Tibial nerve (tissue), 4 donors: ENCODE measurements around the gene SPATS2L. TPM values are rescaled to one million over a fixed set of nuclear protein-coding genes. Genes with fewer than 3 reads are reported as not detected.

Source experiments
- DNase-seq, 2 donors: peaks; one replicate each; pipeline ENCODE4 v3.0.0-alpha.2; 2019; ENCODE audit warnings: low spot score in 2 of 2
- H3K27ac ChIP-seq, 4 donors: fragments of 200-600 bp; sonication (generic) in 3 of 4; one replicate each; pipeline ENCODE4 v1.5.1; 2017 to 2019; ENCODE audit warnings: mild to moderate bottlenecking in 1 of 4
- H3K27me3 ChIP-seq, 2 donors: fragments of 200-600 bp; sonication (generic) in 1 of 2; one replicate each; pipeline versions ENCODE4 v1.5.1 to v1.6.0; 2017 to 2019
- H3K36me3 ChIP-seq, 3 donors: fragments of 200-600 bp; sonication (generic); one replicate each; pipeline ENCODE4 v1.5.1; 2018 to 2019
- H3K4me1 ChIP-seq, 4 donors: fragments of 200-600 bp; sonication (generic) in 3 of 4; one replicate each; pipeline ENCODE4 v1.5.1; 2017 to 2019
- H3K4me3 ChIP-seq, 4 donors: fragments of 200-600 bp; sonication (generic) in 3 of 4; one replicate each; pipeline ENCODE4 v1.5.1; 2017 to 2019; ENCODE audit warnings: mild to moderate bottlenecking in 1 of 4, moderate library complexity in 1 of 4
- H3K9me3 ChIP-seq, 4 donors: fragments of 200-600 bp; sonication (generic) in 3 of 4; one replicate each; pipeline ENCODE4 v1.5.1; 2017 to 2019
- CTCF ChIP-seq, 5 experiments: fragments of 200-600 bp in 3 of 5; fragments of 450-650 bp in 2 of 5; sonication (generic) in 3 of 5; IDR thresholded peaks; one replicate each; pipeline ENCODE4 v1.5.1; 2016 to 2019; ENCODE audit warnings: antibody characterized with exemption in 5 of 5, mild to moderate bottlenecking in 3 of 5, moderate library complexity in 2 of 5
- EP300 ChIP-seq, 2 donors: sonication (generic); formaldehyde crosslinking; IDR thresholded peaks; one replicate each; pipeline ENCODE4 v1.6.1; 2017; ENCODE audit warnings: antibody characterized with exemption in 2 of 2, mild to moderate bottlenecking in 1 of 2
- POLR2A ChIP-seq, 2 donors: fragments of 450-650 bp; IDR thresholded peaks; one replicate each; pipeline ENCODE4 v1.6.1; 2017; ENCODE audit warnings: antibody characterized with exemption in 2 of 2, mild to moderate bottlenecking in 2 of 2, moderate library complexity in 2 of 2
- WGBS, 2 donors: methylation state at CpG; one replicate each; pipeline ENCODE4 v1.1.5; 2018; 5-methylcytosine and 5-hydroxymethylcytosine counted together
- total RNA-seq, 4 donors: library from RNA; depleted of rRNA; stranded (reverse); fragments of >200 nt; gene quantifications; one replicate each; pipeline ENCODE4 v1.1.0, GENCODE V29; 2016

SPATS2L gene
- total RNA-seq, 4 donors from 2014 or later = 50.9 to 74.1 (median 57.2) TPM

DNA sequence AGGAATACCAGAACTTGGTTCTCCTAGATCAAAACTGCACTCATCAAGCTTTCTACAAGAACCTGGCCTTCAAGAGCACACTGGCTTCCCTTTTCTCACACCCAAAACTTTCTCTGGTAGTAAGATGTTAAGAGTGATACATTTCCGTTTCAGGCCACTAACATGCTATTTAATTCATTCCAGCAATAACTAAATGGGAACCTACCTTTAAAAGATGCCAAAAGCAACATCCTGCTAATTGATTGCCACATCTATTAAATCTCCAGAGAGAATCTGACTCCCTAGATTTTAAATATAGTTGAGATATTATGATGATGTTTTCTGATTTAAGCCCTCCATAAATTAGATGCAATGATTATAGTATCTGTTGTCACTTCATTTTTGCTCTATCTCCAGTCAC, 131.8 kb downstream of the SPATS2L start:
- TF ChIP-seq CTCF (IDR thresholded peaks at IDR 0.05) (no peak), EP300 (IDR thresholded peaks at IDR 0.05) (no peak), POLR2A (IDR thresholded peaks at IDR 0.05) (no peak)
- H3K27ac ChIP-seq = no peak overlapping the region

DNA sequence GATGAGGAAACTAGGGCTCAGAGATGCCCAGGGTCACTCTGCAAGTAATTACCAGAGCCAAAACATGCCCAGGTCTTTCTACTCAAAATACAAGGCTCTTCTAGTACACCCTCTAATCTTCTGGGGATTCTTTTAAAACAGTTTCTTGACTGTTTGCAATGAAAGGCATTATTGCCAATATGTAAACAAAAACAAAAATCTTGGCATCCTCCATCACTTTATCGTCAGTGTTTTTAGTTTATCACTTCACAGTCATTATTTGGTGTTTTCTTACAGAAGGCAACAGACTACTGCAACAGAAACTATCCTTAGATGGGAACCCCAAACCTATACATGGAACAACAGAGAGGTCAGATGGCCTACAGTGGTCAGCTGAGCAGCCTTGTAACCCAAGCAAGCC, 132.4 kb downstream of the SPATS2L start:
- H3K4me3 ChIP-seq = no peak overlapping the region
- peaks cover 0 to 14% (median 0%) of the 10 kb centered on the region in 4 donors for H3K4me1 ChIP-seq
- H3K27me3 ChIP-seq = no peaks in the 10 kb centered on the region
- 57 to 61% methylated on average over 1 of the region's 1 CpG for WGBS, 2 donors
- H3K9me3 ChIP-seq = no peaks in the 10 kb centered on the region
- DNase-seq = no peak
- TF ChIP-seq CTCF (IDR thresholded peaks at IDR 0.05) = no peak
- no peak for TF ChIP-seq EP300 (IDR thresholded peaks at IDR 0.05)
- TF ChIP-seq POLR2A (IDR thresholded peaks at IDR 0.05) = no peak
- no peak overlapping the region for H3K27ac ChIP-seq
- H3K36me3 ChIP-seq = peaks cover 0 to 44% (median 0%) of the 10 kb centered on the region in 3 donors

More for the DNA sequence above, 131.8 kb downstream of the SPATS2L start:
- Histone ChIP-seq H3K4me1 (peaks cover 0 to 14% (median 0%) of the 10 kb centered on the region in 4 donors), H3K9me3 (no peaks in the 10 kb centered on the region), H3K36me3 (peaks cover 0 to 44% (median 0%) of the 10 kb centered on the region in 3 donors), H3K4me3 (no peak overlapping the region), H3K27me3 (no peaks in the 10 kb centered on the region)
- 60 to 75% methylated on average over 1 of the region's 1 CpG for WGBS, 2 donors
- DNase-seq = no peak

GRCh38 chr2:200439981-200440380, 133.5 kb downstream of the SPATS2L start:
- no peaks in the 10 kb centered on the region for H3K9me3 ChIP-seq
- WGBS, 2 donors = 97% methylated on average over 5 of the region's 5 CpGs
- H3K27me3 ChIP-seq = no peaks in the 10 kb centered on the region
- no peak overlapping the region for H3K27ac ChIP-seq
- H3K4me3 ChIP-seq = no peak overlapping the region
- peaks cover 0 to 19% (median 0%) of the 10 kb centered on the region in 4 donors for H3K4me1 ChIP-seq
- H3K36me3 ChIP-seq = peaks cover 0 to 47% (median 0%) of the 10 kb centered on the region in 3 donors
- TF ChIP-seq CTCF (IDR thresholded peaks at IDR 0.05) (no peak), POLR2A (IDR thresholded peaks at IDR 0.05) (no peak), EP300 (IDR thresholded peaks at IDR 0.05) (no peak)
- no peak for DNase-seq

DNA sequence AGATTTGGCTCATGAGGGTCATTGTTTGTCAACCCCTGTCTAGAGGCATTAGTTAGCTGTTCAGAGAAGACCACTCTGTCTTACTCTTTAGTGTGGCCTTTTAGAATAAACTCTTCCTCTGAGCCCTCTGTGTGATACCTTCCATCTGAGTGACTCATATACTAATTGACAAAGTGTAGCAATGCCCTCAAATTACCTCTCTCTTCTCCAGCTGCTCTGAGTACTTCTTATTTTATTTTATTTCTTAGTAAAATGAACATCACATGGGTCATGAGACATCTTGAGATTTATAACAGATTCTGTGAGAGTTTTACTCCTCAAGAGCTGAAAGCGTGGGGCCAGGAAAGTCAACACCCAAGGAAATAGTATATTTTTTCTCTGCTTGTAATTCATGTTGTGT, 136.0 kb downstream of the SPATS2L start:
- no peak for DNase-seq
- no peaks in the 10 kb centered on the region for H3K9me3 ChIP-seq
- H3K27ac ChIP-seq = no peak overlapping the region
- WGBS, 2 donors = 88% methylated on average over 1 of the region's 1 CpG
- peaks cover 0 to 19% (median 0%) of the 10 kb centered on the region in 4 donors for H3K4me1 ChIP-seq
- TF ChIP-seq POLR2A (IDR thresholded peaks at IDR 0.05) (no peak), EP300 (IDR thresholded peaks at IDR 0.05) (no peak), CTCF (IDR thresholded peaks at IDR 0.05) (no peak)
- no peak overlapping the region for H3K4me3 ChIP-seq
- H3K27me3 ChIP-seq = no peaks in the 10 kb centered on the region
- H3K36me3 ChIP-seq = peaks cover 0 to 48% (median 0%) of the 10 kb centered on the region in 3 donors

GRCh38 chr2:200443376-200443775, 136.9 kb downstream of the SPATS2L start:
- no peak for TF ChIP-seq EP300 (IDR thresholded peaks at IDR 0.05)
- no peak for TF ChIP-seq POLR2A (IDR thresholded peaks at IDR 0.05)
- TF ChIP-seq CTCF (IDR thresholded peaks at IDR 0.05) = no peak
- H3K4me1 ChIP-seq = peaks cover 0 to 12% (median 0%) of the 10 kb centered on the region in 4 donors
- no peak overlapping the region for H3K4me3 ChIP-seq
- no peak overlapping the region for H3K27ac ChIP-seq
- 72 to 73% methylated on average over 5 of the region's 5 CpGs for WGBS, 2 donors
- no peaks in the 10 kb centered on the region for H3K27me3 ChIP-seq
- H3K9me3 ChIP-seq = no peaks in the 10 kb centered on the region
- DNase-seq = no peak
- H3K36me3 ChIP-seq = peaks cover 0 to 48% (median 0%) of the 10 kb centered on the region in 3 donors
